Amniotic stem cell (primary cell): ENCODE results near the gene DEXI.

Source experiments
- DNase-seq: peaks from one replicate; lab custom pipeline; 2025; lab: John Stamatoyannopoulos, UW

DEXI gene

GRCh38 chr16:10892782-10893318, 49.4 kb downstream of the DEXI start:
- no peak for DNase-seq

DNA sequence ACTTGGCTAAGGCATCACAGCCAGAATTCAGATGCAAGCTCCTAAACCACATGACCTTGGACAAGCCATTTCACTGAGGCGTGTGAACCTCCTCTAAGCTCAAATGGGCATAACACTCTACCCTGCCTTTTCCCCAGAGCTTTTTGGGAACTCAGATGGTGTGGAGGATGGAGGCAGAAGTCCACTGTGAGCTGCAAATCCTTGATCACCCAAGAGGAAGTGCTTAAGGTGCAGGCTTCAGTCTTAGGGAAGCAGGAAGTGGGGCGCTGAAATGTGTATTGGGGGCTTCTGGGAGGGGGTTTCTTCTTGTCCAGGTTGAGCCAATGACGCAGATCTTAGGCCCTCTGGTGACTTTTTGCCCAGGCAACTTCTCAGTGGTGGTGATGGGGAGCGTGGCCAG, 52.4 kb downstream of the DEXI start:
- no peak for DNase-seq

- DNase-seq, result no peak
These were observed 53.8 kb downstream of the DEXI start for GRCh38 chr16:10888320-10888937.

DNA sequence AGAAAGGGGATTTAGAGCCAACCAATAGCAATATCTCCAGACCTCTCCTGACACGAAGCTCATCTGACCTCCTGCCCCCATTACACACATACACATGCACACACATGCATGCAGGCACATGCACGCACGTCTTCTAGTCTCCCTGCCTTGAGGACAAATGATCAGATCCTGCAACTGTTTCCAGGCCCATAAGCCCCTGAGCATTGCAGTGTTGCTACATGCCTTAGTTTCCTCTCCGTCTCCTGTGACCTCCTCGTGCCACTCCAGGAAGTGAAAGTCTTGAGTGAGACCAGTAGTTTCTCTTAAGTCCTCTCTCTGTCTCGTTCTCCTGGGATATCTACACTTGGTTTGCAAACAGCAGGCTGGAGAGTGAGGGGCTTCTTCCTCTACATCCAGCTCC, 57.0 kb downstream of the DEXI start:
- DNase-seq, result no peak

DNA sequence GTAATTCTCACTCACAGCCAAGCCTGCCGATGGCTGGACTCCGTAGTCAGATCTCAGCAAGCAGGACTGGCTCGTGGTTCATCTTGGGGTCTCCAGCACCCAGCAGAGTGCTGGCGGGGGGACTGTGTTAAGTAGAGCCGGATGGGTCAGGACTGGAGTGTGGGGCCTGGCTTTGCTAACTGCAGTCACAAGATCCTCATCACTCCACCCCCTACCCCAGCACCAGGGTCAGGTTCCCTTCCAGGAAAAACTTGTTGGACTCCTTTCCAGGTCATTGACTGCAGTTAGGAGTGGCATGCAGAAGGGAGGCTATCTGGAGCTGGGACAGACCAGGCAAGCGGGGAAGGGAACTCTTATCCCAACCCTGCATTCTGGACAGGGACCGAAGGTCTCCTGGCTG, 59.3 kb downstream of the DEXI start:
- no peak for DNase-seq

DNA sequence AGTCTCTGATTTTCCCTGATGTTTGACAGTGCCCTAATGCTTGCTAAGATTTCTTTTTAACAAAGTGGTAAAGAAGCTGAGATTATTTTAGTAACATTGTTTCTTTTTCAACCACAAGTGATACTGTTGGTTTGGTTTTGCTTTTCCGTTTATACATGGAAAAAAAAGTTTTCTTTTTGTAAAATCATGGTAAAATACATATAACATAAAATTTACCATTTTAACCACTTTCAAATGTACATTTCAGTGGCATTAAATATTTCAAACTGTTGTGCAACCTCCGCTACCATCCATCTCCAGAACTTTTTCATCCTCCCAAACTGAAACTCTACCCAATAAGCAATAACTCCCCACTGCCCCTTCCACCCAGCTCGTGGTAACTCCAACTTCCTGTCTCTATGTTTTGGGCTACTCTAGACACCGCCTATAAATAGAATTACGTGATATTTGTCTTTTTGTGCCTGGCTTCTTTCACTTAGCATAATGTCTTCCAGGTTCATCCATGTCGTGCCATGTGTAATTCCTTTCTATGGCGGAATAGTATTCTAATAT, 60.7 kb downstream of the DEXI start:
- no peak for DNase-seq

- DNase-seq, result no peak
These were observed 61.4 kb downstream of the DEXI start for GRCh38 chr16:10880594-10881452.

DNA sequence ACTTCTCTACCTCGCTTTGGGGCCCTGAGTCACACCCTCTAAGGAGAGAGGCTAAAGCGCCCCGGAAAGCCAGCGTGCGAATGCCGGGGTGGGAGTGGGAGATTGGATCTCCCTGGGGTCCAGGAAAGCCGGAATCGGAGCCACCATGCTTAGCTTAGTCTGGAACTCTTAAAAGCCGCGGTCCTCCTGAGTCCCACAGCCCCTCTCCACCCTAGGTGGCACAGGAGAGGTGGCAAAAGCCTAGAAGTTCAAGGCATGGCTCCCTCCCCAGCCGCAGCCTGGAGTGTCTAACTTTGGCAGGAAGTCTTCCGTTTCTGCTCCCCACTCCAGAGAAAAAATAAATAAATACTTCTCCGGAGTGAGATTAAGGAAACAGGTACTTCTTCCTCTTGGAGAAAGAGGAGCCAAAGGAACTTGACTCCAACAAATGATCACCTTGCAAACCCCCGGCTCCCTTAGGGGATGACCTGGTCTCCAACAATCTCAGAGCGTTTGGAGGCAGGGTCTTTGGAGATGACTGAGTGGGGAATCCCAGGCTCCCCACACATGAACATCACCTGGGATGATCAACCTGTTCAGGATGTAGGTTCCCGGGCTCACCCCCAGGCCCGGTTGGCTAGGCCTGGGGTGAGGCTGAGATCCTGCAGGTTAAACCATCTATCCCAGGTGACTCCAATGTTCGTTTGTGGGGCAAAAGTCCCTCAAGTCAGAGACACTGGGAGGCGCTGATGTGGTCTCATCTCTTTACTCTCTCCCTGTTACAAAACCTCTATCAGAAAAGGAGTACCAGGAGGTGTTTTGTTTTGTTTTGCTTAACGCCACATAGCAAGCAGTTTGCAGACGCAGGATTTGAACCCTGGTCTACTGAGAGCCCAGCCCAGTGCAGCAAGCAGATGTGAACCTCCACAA, 62.3 kb downstream of the DEXI start:
- no peak for DNase-seq
